ENCODE data around the gene MARK3. TPM values are rescaled to one million over a fixed set of nuclear protein-coding genes. Genes with fewer than 3 reads are reported as not detected.

MARK3 gene
- polyA plus RNA-seq, 1 donor (not counting 4 experiments of a cell fraction or from before 2014, with no cell fraction given), result 133 TPM

DNA sequence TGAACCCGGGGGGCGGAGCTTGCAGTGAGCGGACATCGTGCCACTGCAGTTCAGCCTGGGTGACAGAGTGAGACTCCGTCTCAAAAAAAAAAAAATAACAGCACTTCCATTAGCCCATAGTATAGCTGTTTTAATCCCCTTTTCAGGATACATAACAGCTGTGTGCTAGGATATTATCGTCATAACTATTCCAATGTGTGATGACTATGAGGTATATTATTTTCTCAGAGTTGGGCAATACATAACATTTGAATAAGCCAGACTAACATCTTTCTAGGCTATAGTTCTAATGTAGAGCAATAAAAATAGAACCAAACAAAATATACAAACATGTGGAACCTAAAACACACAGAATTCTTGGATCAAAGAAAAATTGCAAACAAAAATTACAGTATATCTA, 57.1 kb downstream of the MARK3 start:
- Histone ChIP-seq H3K9me1 (ENCODE audit: control insufficient read depth, extremely low read depth, insufficient read depth, low read length) (no peaks in the 10 kb centered on the region), H3K9ac (ENCODE audit: control insufficient read depth, extremely low read depth, insufficient read depth, low read length) (no peak overlapping the region), H3K36me3 (ENCODE audit: control insufficient read depth in 2 of 2, extremely low read depth in 1 of 2, insufficient read depth in 2 of 2, low read length in 2 of 2) (peaks cover 6 to 18% of the 10 kb centered on the region in 2 experiments), H3K4me2 (ENCODE audit: control insufficient read depth, extremely low read depth, insufficient read depth, low read depth, low read length) (no peak overlapping the region), H3K79me2 (ENCODE audit: control insufficient read depth, insufficient read depth, low read length) (peaks cover 97% of the 10 kb centered on the region), H3K4me1 (ENCODE audit: control insufficient read depth, extremely low read depth, insufficient read depth, low read length) (no peaks in the 10 kb centered on the region), H3K4me3 (ENCODE audit: control insufficient read depth in 2 of 3, extremely low read depth in 1 of 3, insufficient read depth in 2 of 3, low read depth in 1 of 3, low read length in 3 of 3) (no peak overlapping the region), H3K27ac (ENCODE audit: control insufficient read depth, insufficient read depth, low read length) (no peak overlapping the region), H4K20me1 (ENCODE audit: control insufficient read depth, extremely low read depth, insufficient read depth, low read length) (peaks cover 22% of the 10 kb centered on the region), H2AFZ (ENCODE audit: control insufficient read depth, low read length) (no peak overlapping the region), H3K9me3 (ENCODE audit: control insufficient read depth, low read depth, low read length) (no peaks in the 10 kb centered on the region), H3K27me3 (ENCODE audit: control insufficient read depth, extremely low read depth, insufficient read depth, low read length) (no peaks in the 10 kb centered on the region)
- TF ChIP-seq, protein P1, sequence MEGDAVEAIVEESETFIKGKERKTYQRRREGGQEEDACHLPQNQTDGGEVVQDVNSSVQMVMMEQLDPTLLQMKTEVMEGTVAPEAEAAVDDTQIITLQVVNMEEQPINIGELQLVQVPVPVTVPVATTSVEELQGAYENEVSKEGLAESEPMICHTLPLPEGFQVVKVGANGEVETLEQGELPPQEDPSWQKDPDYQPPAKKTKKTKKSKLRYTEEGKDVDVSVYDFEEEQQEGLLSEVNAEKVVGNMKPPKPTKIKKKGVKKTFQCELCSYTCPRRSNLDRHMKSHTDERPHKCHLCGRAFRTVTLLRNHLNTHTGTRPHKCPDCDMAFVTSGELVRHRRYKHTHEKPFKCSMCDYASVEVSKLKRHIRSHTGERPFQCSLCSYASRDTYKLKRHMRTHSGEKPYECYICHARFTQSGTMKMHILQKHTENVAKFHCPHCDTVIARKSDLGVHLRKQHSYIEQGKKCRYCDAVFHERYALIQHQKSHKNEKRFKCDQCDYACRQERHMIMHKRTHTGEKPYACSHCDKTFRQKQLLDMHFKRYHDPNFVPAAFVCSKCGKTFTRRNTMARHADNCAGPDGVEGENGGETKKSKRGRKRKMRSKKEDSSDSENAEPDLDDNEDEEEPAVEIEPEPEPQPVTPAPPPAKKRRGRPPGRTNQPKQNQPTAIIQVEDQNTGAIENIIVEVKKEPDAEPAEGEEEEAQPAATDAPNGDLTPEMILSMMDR (optimal IDR thresholded peaks at IDR 0.05 in 1 of 3, IDR thresholded peaks at IDR 0.05 in 1 of 3, conservative IDR thresholded peaks at IDR 0.05 in 1 of 3; ENCODE audit: extremely low read depth in 1 of 3, insufficient read depth in 2 of 3, low read length in 3 of 3), result no peak
- no peak for TF ChIP-seq EZH2 (IDR thresholded peaks at IDR 0.05; ENCODE audit: low read length)
- dilution Hi-C loops (cut with MboI; ENCODE audit: extremely low pct_ligation_motif_present, low sequenced_read_pairs), result no loop called here
- FAIRE-seq, result no peak
- no peak for DNase-seq (ENCODE audit: low read depth, low spot score)

DNA sequence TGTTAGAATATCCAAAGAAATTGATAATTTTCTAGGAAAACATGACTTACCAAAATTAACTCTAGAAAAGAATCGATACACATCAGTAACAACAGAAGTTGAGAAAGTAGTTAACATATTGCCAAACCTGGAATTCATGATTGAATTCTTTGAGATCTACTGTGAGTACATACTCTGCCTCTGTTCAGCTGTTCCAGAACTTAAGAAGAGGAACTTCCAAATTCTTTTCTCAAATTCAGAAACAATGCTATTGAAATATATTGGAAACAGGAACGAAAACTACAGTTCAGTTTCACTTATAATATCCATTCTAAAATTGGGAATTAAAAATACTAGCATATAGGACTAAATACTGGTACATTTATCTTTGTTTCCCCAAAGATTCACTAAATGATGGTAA, 57.9 kb downstream of the MARK3 start:
- no peak for TF ChIP-seq EZH2 (IDR thresholded peaks at IDR 0.05; ENCODE audit: low read length)
- TF ChIP-seq, protein P1 (optimal IDR thresholded peaks at IDR 0.05 in 1 of 3, IDR thresholded peaks at IDR 0.05 in 1 of 3, conservative IDR thresholded peaks at IDR 0.05 in 1 of 3; ENCODE audit: extremely low read depth in 1 of 3, insufficient read depth in 2 of 3, low read length in 3 of 3), result no peak
- H3K27me3 ChIP-seq (ENCODE audit: control insufficient read depth, extremely low read depth, insufficient read depth, low read length), result no peaks in the 10 kb centered on the region
- no peak for DNase-seq (ENCODE audit: low read depth, low spot score)
- no peak for FAIRE-seq
- dilution Hi-C loops (cut with MboI; ENCODE audit: extremely low pct_ligation_motif_present, low sequenced_read_pairs), result no loop called here
- no peak overlapping the region for H2AFZ ChIP-seq (ENCODE audit: control insufficient read depth, low read length)
- H3K27ac ChIP-seq (ENCODE audit: control insufficient read depth, insufficient read depth, low read length), result no peak overlapping the region
- H3K36me3 ChIP-seq (ENCODE audit: control insufficient read depth in 2 of 2, extremely low read depth in 1 of 2, insufficient read depth in 2 of 2, low read length in 2 of 2), result peaks cover 4 to 15% of the 10 kb centered on the region in 2 experiments
- no peak overlapping the region for H3K4me3 ChIP-seq (ENCODE audit: control insufficient read depth in 2 of 3, extremely low read depth in 1 of 3, insufficient read depth in 2 of 3, low read depth in 1 of 3, low read length in 3 of 3)
- no peaks in the 10 kb centered on the region for H3K4me1 ChIP-seq (ENCODE audit: control insufficient read depth, extremely low read depth, insufficient read depth, low read length)
- H3K9me1 ChIP-seq (ENCODE audit: control insufficient read depth, extremely low read depth, insufficient read depth, low read length), result no peaks in the 10 kb centered on the region
- H3K9me3 ChIP-seq (ENCODE audit: control insufficient read depth, low read depth, low read length), result no peaks in the 10 kb centered on the region
- peaks cover 31% of the 10 kb centered on the region for H4K20me1 ChIP-seq (ENCODE audit: control insufficient read depth, extremely low read depth, insufficient read depth, low read length)
- no peak overlapping the region for H3K4me2 ChIP-seq (ENCODE audit: control insufficient read depth, extremely low read depth, insufficient read depth, low read depth, low read length)
- H3K9ac ChIP-seq (ENCODE audit: control insufficient read depth, extremely low read depth, insufficient read depth, low read length), result no peak overlapping the region
- peaks cover 99% of the 10 kb centered on the region for H3K79me2 ChIP-seq (ENCODE audit: control insufficient read depth, insufficient read depth, low read length)
